GM23338 (cell line): ENCODE results near the gene ATF7IP2.

ENCODE experiments used
- EZH2 ChIP-seq: fragments of 200-600 bp; sonication (generic); IDR thresholded peaks from one replicate; pipeline ENCODE4 v1.8.0; 2017; ENCODE audit warnings: antibody characterized with exemption, mild to moderate bottlenecking, low read depth; ENCODE audit not compliant: unreplicated experiment
- EZH2phosphoT487 ChIP-seq: fragments of 200-600 bp; sonication (generic); IDR thresholded peaks from one replicate; pipeline ENCODE4 v1.8.1; 2018; ENCODE audit warnings: antibody characterized with exemption; ENCODE audit not compliant: unreplicated experiment
- TF ChIP-seq, protein P1 (sequence below), 2 experiments: fragments of 200-600 bp in 1 of 2; sonication (generic) in 1 of 2; conservative IDR thresholded peaks; 2 replicates each; pipeline versions ENCODE4 v1.5.1 to v1.6.1; 2016 to 2017; ENCODE audit warnings: antibody characterized with exemption in 2 of 2, low read depth in 2 of 2, mild to moderate bottlenecking in 2 of 2, moderate library complexity in 1 of 2

DNA sequence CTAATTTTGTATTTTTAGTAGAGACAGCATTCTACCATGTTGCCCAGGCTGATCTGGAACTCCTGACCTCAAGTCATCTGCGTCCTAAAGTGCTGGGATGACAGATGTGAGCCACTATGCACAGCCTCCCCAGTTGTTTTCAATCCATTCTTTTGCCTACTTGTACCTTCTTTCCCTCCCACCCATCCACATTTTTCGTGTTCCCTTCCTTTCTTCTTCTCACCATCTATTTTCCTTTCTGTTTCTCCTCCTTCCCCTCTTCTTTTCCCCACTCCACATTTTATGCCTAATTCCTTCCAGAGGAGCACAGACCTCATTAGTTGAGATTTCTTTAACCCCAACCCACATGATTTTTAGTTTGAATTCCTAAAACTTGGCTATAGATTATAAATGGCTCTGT is 94.3 kb downstream of the ATF7IP2 start:
- TF ChIP-seq, protein P1, sequence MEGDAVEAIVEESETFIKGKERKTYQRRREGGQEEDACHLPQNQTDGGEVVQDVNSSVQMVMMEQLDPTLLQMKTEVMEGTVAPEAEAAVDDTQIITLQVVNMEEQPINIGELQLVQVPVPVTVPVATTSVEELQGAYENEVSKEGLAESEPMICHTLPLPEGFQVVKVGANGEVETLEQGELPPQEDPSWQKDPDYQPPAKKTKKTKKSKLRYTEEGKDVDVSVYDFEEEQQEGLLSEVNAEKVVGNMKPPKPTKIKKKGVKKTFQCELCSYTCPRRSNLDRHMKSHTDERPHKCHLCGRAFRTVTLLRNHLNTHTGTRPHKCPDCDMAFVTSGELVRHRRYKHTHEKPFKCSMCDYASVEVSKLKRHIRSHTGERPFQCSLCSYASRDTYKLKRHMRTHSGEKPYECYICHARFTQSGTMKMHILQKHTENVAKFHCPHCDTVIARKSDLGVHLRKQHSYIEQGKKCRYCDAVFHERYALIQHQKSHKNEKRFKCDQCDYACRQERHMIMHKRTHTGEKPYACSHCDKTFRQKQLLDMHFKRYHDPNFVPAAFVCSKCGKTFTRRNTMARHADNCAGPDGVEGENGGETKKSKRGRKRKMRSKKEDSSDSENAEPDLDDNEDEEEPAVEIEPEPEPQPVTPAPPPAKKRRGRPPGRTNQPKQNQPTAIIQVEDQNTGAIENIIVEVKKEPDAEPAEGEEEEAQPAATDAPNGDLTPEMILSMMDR (conservative IDR thresholded peaks at IDR 0.05; ENCODE audit: low read depth in 2 of 2) = no peak
- TF ChIP-seq EZH2 (no peak), EZH2phosphoT487 (no peak)
